GM12878 (cell line): ENCODE measurements around the gene ZMIZ1. TPM values are rescaled to one million over a fixed set of nuclear protein-coding genes. Genes with fewer than 3 reads are reported as not detected.

Experiments
- CHD2 ChIP-seq: IDR thresholded peaks from 2 replicates; pipeline ENCODE4 v1.6.1; 2011; ENCODE audit warnings: low read depth, low read length, improper control_type of control experiment, borderline replicate concordance
- DPF2 ChIP-seq: fragments of 450-650 bp; IDR thresholded peaks from 2 replicates; pipeline ENCODE4 v1.6.1; 2017; ENCODE audit warnings: mild to moderate bottlenecking
- EED ChIP-seq: sonication (generic); IDR thresholded peaks from 2 replicates; pipeline ENCODE4 v1.6.1; 2016; ENCODE audit warnings: antibody characterized with exemption, low read depth
- MTA3 ChIP-seq: IDR thresholded peaks from 2 replicates; pipeline ENCODE4 v1.6.1; 2012; ENCODE audit warnings: low read length, inconsistent platforms, borderline replicate concordance
- NFYA ChIP-seq: IDR thresholded peaks from 2 replicates; pipeline ENCODE4 v1.6.1; 2011; ENCODE audit warnings: low read depth, mild to moderate bottlenecking, low read length, improper control_type of control experiment, borderline replicate concordance
- NR2C2 ChIP-seq: IDR thresholded peaks from 2 replicates; pipeline ENCODE4 v1.6.1; 2011; ENCODE audit warnings: borderline replicate concordance, low read depth; ENCODE audit not compliant: control insufficient read depth, insufficient read length
- PAX5 ChIP-seq: IDR thresholded peaks from 2 replicates; pipeline ENCODE4 v1.6.1; 2011; ENCODE audit warnings: low read depth, low read length, borderline replicate concordance
- POU2F2 ChIP-seq: IDR thresholded peaks from 3 replicates; pipeline ENCODE4 v1.6.1; 2011; ENCODE audit warnings: low read depth, mild to moderate bottlenecking, low read length, borderline replicate concordance
- SUPT20H ChIP-seq: IDR thresholded peaks from 2 replicates; pipeline ENCODE4 v1.6.1; 2011; ENCODE audit warnings: low read depth, mild to moderate bottlenecking, low read length, moderate library complexity, borderline replicate concordance; ENCODE audit not compliant: control insufficient read depth
- USF1 ChIP-seq: IDR thresholded peaks from 2 replicates; pipeline ENCODE4 v1.6.1; 2011; ENCODE audit warnings: borderline replicate concordance, low read depth, mild to moderate bottlenecking, moderate library complexity, mixed read lengths, low read length; ENCODE audit not compliant: insufficient read depth; ENCODE audit errors: extremely low read length
- polyA plus RNA-seq, 11 experiments: library from polyadenylated mRNA; depleted of rRNA in 4 of 11; unstranded in 6 of 11; stranded (reverse) in 5 of 11; fragments of >200 nt; fragmentation: Nextera tagmentation in 4 of 11; fragmentation: Illumina TruSeq in 1 of 11; extraction: Ambion mirVana in 4 of 11; extraction: Trizol in 1 of 11; gene quantifications; 1 replicate in 1 of 11; 2 replicates in 10 of 11; pipeline versions ENCODE4 v1.2.1 to v1.2.3, GENCODE V29; 2011 to 2016; ENCODE audit warnings: inconsistent platforms in 2 of 11, missing spikeins in 2 of 11, low read depth in 1 of 11
- total RNA-seq, 4 experiments: library from RNA; depleted of rRNA in 3 of 4; stranded (reverse); fragments of >200 nt in 3 of 4; fragmentation: Illumina TruSeq in 1 of 4; extraction: Trizol in 1 of 4; gene quantifications; 2 replicates each; pipeline versions ENCODE4 v1.2.1 to v1.2.3, GENCODE V29; 2013 to 2021
- TF ChIP-seq, protein P1 (sequence below): fragments of 450-650 bp; IDR thresholded peaks from 2 replicates; pipeline ENCODE4 v1.6.1; 2017; ENCODE audit warnings: mild to moderate bottlenecking, moderate library complexity

The ZMIZ1 gene
- total and polyA plus RNA-seq, 10 of the 15 experiments (the other 5 are each of a cell fraction or from before 2014, with no cell fraction given), result 3.1 to 82.3 (median 14.9) TPM

DNA sequence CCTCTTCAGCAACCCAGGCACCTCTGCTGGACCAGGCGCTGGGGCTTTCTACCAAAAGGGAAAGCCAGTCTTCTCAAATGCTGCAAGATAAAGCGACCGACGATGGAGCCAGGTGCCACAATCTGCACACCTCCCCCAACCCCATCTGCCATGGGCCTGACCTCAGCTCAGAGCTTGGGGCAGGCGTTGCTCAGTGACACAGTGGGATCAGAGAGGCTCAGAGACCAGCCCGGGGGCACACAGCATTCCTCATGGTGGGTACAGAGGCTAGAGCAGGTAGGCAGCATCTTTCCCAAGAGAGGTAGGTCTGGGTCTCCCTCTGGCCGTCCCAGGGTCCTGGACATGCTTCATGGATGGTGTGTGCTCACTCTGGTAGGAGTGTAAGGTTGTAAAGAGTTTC is 56.3 kb downstream of the ZMIZ1 start (continued):
- no peak for TF ChIP-seq USF1
- no peak for TF ChIP-seq EED
- TF ChIP-seq POU2F2, result no peak
- no peak for TF ChIP-seq NFYA
- no peak for TF ChIP-seq DPF2
- TF ChIP-seq SUPT20H, result no peak
- no peak for TF ChIP-seq NR2C2
- no peak for TF ChIP-seq MTA3
- no peak for TF ChIP-seq PAX5
- no peak for TF ChIP-seq CHD2
- TF ChIP-seq, protein P1, sequence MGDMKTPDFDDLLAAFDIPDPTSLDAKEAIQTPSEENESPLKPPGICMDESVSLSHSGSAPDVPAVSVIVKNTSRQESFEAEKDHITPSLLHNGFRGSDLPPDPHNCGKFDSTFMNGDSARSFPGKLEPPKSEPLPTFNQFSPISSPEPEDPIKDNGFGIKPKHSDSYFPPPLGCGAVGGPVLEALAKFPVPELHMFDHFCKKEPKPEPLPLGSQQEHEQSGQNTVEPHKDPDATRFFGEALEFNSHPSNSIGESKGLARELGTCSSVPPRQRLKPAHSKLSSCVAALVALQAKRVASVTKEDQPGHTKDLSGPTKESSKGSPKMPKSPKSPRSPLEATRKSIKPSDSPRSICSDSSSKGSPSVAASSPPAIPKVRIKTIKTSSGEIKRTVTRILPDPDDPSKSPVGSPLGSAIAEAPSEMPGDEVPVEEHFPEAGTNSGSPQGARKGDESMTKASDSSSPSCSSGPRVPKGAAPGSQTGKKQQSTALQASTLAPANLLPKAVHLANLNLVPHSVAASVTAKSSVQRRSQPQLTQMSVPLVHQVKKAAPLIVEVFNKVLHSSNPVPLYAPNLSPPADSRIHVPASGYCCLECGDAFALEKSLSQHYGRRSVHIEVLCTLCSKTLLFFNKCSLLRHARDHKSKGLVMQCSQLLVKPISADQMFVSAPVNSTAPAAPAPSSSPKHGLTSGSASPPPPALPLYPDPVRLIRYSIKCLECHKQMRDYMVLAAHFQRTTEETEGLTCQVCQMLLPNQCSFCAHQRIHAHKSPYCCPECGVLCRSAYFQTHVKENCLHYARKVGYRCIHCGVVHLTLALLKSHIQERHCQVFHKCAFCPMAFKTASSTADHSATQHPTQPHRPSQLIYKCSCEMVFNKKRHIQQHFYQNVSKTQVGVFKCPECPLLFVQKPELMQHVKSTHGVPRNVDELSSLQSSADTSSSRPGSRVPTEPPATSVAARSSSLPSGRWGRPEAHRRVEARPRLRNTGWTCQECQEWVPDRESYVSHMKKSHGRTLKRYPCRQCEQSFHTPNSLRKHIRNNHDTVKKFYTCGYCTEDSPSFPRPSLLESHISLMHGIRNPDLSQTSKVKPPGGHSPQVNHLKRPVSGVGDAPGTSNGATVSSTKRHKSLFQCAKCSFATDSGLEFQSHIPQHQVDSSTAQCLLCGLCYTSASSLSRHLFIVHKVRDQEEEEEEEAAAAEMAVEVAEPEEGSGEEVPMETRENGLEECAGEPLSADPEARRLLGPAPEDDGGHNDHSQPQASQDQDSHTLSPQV, result no peak
